Right lobe of liver (tissue), 6 donors: ENCODE data around the gene PET100. TPM values are rescaled to one million over a fixed set of nuclear protein-coding genes. Genes with fewer than 3 reads are reported as not detected.

Source experiments
- ATAC-seq, 4 donors: fragments of 200-7000 bp; cut with Tn5 transposase; one replicate each; pipeline ENCODE4 v1.9.1; 2020; ENCODE audit warnings: mild to moderate bottlenecking in 4 of 4, moderate library complexity in 4 of 4
- DNase-seq, 3 donors: peaks; one replicate each; pipeline ENCODE4 v3.0.0-alpha.2; 2020
- H3K27ac ChIP-seq, 3 donors: fragments of 200-600 bp; one replicate each; pipeline ENCODE4 v1.8.0; 2022
- H3K27me3 ChIP-seq, 2 donors: fragments of 200-600 bp; one replicate each; pipeline ENCODE4 v1.8.0; 2022
- H3K36me3 ChIP-seq, 4 donors: fragments of 200-600 bp; sonication (generic) in 1 of 4; one replicate each; pipeline versions ENCODE4 v1.5.1 to v1.8.0; 2017 to 2022; ENCODE audit warnings: control low read depth in 1 of 4
- H3K4me1 ChIP-seq, 4 donors: fragments of 200-600 bp; sonication (generic) in 1 of 4; one replicate each; pipeline versions ENCODE4 v1.5.1 to v1.8.0; 2017 to 2022; ENCODE audit warnings: control low read depth in 1 of 4
- H3K4me3 ChIP-seq, 3 donors: fragments of 200-600 bp; one replicate each; pipeline ENCODE4 v1.8.0; 2022
- H3K9me3 ChIP-seq, 4 donors: fragments of 200-600 bp; sonication (generic) in 1 of 4; one replicate each; pipeline versions ENCODE4 v1.5.1 to v1.8.0; 2017 to 2022; ENCODE audit warnings: control low read depth in 1 of 4
- POLR2A ChIP-seq: fragments of 450-650 bp; IDR thresholded peaks from one replicate; pipeline ENCODE4 v1.6.1; 2017; ENCODE audit warnings: antibody characterized with exemption, mild to moderate bottlenecking
- WGBS: methylation state at CpG from one replicate; pipeline ENCODE4 v1.1.6; 2018; ENCODE audit warnings: low coverage, low lambda C conversion rate; ENCODE audit not compliant: insufficient coverage; ENCODE audit errors: missing lambda C conversion rate; 5-methylcytosine and 5-hydroxymethylcytosine counted together
- intact Hi-C, 2 donors: fragments of 100-400 bp; cut with DNase I; formaldehyde crosslinking; loops; one replicate each; pipeline versions ENCODE4 v1.11.2 to v1.14.1; 2022
- total RNA-seq, 6 experiments: library from RNA; depleted of rRNA in 2 of 6; stranded (reverse); fragments of >200 nt in 2 of 6; fragmentation: NEBNext Ultra II Directional in 3 of 6; extraction: Animal tissue kit (Norgen Biotek cat#: 25700) in 3 of 6; gene quantifications; one replicate each; pipeline versions ENCODE4 v1.1.0 to v1.2.4, GENCODE V29; 2016 to 2023
- TF ChIP-seq, protein P1 (sequence below), 4 donors: fragments of 200-600 bp in 3 of 4; fragments of 450-650 bp in 1 of 4; IDR thresholded peaks; one replicate each; pipeline versions ENCODE4 v1.5.1 to v1.8.0; 2016 to 2022; ENCODE audit warnings: antibody characterized with exemption in 4 of 4, mild to moderate bottlenecking in 2 of 4
- donor health status: DM: no; HTN: yes; CAD: no.
- donor health status: DM: no; HTN: no; CAD: no.
- donor health status: DM: no; HTN: no; CAD: no.
- donor health status: DM: no; HTN: yes; CAD: no.
- donor health status: DM: no; HTN: yes; CAD: no.

The PET100 gene
- total RNA-seq, 6 experiments from 2014 or later = 6.8 to 83.9 (median 56.5) TPM

GRCh38 chr19:7670150-7670783 lies 40.7 kb downstream of the PET100 start:
- H3K4me3 ChIP-seq = no peak overlapping the region
- no peaks in the 10 kb centered on the region for H3K27me3 ChIP-seq
- H3K4me1 ChIP-seq = no peaks in the 10 kb centered on the region
- intact Hi-C loops = no loop called here
- DNase-seq (no peak), ATAC-seq (peak in 1 of 4 donors; percentile 19)
- 3% methylated on average over 13 of the region's 43 CpGs for WGBS
- TF ChIP-seq, protein P1, sequence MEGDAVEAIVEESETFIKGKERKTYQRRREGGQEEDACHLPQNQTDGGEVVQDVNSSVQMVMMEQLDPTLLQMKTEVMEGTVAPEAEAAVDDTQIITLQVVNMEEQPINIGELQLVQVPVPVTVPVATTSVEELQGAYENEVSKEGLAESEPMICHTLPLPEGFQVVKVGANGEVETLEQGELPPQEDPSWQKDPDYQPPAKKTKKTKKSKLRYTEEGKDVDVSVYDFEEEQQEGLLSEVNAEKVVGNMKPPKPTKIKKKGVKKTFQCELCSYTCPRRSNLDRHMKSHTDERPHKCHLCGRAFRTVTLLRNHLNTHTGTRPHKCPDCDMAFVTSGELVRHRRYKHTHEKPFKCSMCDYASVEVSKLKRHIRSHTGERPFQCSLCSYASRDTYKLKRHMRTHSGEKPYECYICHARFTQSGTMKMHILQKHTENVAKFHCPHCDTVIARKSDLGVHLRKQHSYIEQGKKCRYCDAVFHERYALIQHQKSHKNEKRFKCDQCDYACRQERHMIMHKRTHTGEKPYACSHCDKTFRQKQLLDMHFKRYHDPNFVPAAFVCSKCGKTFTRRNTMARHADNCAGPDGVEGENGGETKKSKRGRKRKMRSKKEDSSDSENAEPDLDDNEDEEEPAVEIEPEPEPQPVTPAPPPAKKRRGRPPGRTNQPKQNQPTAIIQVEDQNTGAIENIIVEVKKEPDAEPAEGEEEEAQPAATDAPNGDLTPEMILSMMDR (IDR thresholded peaks at IDR 0.05) = no peak
- no peak for TF ChIP-seq POLR2A
- no peak overlapping the region for H3K27ac ChIP-seq
- no peaks in the 10 kb centered on the region for H3K9me3 ChIP-seq
- H3K36me3 ChIP-seq = no peaks in the 10 kb centered on the region

DNA sequence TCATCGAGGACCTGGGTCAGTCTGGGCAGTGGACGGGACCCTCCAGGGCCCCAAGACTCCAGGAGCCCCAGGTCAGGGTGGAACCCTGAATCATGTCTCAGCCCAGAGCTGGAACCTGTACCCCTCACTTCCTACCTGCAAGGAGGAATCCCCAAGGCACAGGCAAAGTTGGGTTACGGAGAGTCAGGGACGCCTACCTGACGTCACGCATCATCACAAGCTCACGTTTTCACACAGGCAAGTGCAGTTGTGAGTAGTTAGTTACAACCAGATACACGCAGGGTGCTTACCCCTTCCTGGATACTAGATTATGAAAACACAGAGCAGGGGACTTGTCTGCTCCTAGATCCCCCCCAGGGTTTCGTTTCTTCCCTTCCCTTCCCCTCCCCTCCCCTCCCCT lies 41.2 kb downstream of the PET100 start:
- DNase-seq (no peak), ATAC-seq (no peak)

GRCh38 chr19:7672522-7672921 lies 42.9 kb downstream of the PET100 start:
- H3K27ac ChIP-seq = no peak overlapping the region
- no peak overlapping the region for H3K4me3 ChIP-seq
- WGBS = 46% methylated on average over 6 of the region's 9 CpGs
- no peaks in the 10 kb centered on the region for H3K9me3 ChIP-seq
- H3K4me1 ChIP-seq = no peaks in the 10 kb centered on the region
- no peaks in the 10 kb centered on the region for H3K27me3 ChIP-seq
- intact Hi-C loops = no loop called here
- ATAC-seq (no peak), DNase-seq (no peak)
- no peak for TF ChIP-seq POLR2A
- TF ChIP-seq, protein P1 (IDR thresholded peaks at IDR 0.05) = no peak
- H3K36me3 ChIP-seq = no peaks in the 10 kb centered on the region

More for the DNA sequence above, 41.2 kb downstream of the PET100 start:
- whole genome bisulfite sequencing = 31% methylated on average over 4 of the region's 9 CpGs
- Histone ChIP-seq H3K9me3 (no peaks in the 10 kb centered on the region), H3K27me3 (no peaks in the 10 kb centered on the region), H3K4me1 (no peaks in the 10 kb centered on the region), H3K27ac (no peak overlapping the region), H3K4me3 (no peak overlapping the region), H3K36me3 (no peaks in the 10 kb centered on the region)
- intact Hi-C loops = no loop called here
- TF ChIP-seq POLR2A = no peak
- TF ChIP-seq, protein P1 (IDR thresholded peaks at IDR 0.05) = no peak

- ATAC-seq (peak; percentile 77 to 93 (median 82)), DNase-seq (peak; percentile 67 to 78 (median 73))
- intact Hi-C loops = loop anchor here (5.0 kb wide), 2 partner anchors 102 to 107 kb away; no protein-coding TSS in a partner anchor
- no peaks in the 10 kb centered on the region for H3K27me3 ChIP-seq
- H3K36me3 ChIP-seq = no peaks in the 10 kb centered on the region
- WGBS = 33% methylated on average over 15 of the region's 21 CpGs
- H3K4me3 ChIP-seq = no peak overlapping the region
- H3K4me1 ChIP-seq = no peaks in the 10 kb centered on the region
- no peak for TF ChIP-seq POLR2A
- TF ChIP-seq, protein P1 (IDR thresholded peaks at IDR 0.05) = no peak
- no peaks in the 10 kb centered on the region for H3K9me3 ChIP-seq
- H3K27ac ChIP-seq = no peak overlapping the region
Measured at GRCh38 chr19:7674010-7675005, 44.7 kb downstream of the PET100 start.
